HG03066 (cell line): ENCODE results near the gene LRRC4C.

Experiments
- ATAC-seq: cut with Tn5 transposase; IDR thresholded peaks from one replicate; pipeline ENCODE4 v1.9.1; 2021; ENCODE audit warnings: low read depth; ENCODE audit not compliant: unreplicated experiment

The LRRC4C gene

DNA sequence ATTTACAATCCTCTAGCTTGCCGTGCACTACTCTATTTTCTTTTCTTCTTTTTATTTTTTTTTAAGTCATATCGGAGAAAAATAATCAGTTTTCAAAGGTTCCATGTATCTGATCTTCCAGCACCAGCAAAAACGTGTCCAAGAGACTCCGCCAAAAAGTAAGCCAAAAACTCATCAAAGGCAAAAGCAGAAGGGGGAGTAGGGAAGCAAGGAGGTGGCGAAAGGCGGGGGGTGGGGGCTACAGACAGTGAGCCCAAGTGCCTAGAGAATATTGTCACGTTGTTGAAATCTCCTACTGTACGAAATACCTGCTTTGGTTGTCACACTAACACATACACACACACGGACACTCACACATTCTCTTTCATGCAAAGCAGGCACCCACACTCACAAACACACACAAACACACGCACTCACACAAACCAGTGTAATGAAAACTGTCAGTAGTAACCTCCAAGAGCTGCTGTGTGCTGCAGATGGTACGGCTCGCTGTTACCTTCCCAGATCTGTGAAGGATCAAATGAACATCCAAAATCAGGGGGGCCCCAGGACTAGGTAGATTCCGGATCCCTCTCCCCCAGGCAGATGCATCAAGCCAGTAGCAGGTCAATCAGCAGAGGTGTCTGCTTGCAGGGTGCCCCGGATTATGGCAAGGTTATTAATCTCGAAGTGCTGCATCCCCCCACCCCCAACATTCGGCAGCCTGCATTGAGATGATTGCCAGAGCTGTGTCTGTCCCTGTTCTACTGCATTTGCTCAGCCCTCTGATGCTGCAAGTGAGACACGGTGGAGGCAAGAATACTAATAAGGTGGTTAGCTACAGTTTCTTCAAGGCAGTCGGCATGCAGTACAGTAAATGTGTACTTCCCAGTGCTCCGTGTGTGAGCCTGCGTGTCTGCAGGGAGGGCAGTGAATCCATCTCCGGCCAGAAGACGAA, at the start of gene LRRC4C:
Gene LRRC4C (minus strand): TSS at position 188 of the 937 bp plus-strand sequence.
- no peak for ATAC-seq

DNA sequence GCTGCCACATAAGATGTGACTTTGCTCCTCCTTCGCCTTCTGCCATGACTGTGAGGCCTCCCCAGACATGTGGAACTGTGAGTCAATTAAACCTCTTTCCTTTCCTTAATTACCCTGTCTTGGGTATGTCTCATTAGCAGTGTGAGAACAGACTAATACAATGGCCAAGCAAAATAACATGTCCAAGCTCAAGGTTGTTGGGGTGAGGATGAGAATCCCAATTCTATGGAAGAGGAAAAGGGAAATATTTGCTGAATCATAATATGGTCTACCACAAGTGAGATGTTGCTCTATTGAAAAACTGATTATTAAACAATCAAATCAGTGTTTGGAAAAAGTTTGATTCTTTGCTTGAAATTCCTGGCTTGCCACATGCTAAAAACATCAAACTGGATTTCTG, 48.7 kb upstream of the LRRC4C start:
- no peak for ATAC-seq

DNA sequence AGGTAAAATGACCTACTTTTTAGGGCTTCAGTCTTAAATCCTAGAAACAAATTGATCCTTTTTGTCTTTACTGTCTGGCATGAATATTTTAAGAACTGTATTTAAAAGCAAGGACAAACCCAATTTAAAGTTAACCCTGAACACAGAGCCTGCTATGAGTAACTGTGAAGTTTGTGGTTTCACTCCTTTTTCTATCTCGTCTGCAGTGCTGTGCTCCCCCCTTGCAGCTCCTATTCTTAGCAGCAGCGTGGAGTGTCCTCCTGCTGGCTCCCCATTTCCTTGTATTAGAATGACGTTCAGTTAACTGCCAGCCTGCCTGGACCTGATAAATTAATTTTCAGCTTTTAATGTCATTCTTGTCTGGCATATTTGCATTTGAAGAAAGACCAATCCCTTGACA, 40.0 kb upstream of the LRRC4C start:
- no peak for ATAC-seq

DNA sequence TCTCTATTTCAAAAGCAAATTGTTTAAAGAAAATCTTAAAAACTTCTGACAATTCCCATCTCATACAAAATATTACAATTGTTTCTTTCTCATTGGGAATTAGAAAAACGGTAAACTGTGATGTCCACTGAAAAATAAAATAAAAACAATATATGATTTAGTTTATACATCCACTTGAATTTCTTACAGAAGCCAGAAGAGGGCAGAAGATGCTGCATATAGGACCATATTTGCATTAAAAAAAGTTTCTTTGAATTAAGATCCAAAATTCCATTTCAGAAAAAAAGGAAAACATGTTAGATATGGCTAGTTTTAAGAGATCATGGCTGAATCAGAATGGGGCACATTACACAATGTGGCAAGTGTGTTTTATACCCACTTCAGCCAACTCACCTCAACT, 39.3 kb upstream of the LRRC4C start:
- no peak for ATAC-seq

DNA sequence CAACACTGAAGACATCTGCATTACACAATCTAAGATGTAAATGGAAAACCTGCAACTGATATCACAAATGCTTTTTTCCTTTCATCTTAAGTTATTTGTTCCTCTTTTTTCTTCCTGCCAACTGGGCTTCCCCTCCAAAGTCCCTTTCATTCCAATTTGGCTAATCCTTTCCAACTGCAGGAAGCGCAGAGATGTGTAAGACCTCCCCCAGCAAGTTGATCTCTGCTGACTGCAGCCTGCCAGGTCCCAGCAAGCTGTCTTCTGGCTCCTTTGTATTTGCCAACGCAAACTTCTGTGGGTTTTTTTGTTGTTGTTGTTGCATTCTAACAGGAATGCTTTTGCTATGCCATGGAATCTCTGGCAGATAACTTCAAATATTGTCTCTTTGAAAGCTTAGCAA, 38.5 kb upstream of the LRRC4C start:
- ATAC-seq: no peak

DNA sequence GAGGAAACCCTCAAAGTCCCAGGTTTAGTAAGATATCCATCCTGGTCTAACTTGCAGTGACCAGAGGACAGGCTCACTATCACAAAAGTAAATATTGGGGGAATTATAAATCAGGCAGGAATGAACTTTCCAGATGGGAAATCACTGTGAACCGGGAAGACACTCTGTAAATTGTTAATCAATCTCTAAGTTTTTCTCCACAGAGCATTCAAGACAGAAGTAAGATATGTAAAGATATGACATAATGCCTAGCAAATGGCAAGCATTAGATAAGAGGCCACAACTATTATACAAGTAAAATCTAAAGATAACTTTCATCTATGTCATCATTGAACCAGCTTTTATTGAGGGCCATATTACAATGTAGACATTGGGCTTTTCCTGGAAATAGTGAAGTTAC, 35.3 kb upstream of the LRRC4C start:
- no peak for ATAC-seq

DNA sequence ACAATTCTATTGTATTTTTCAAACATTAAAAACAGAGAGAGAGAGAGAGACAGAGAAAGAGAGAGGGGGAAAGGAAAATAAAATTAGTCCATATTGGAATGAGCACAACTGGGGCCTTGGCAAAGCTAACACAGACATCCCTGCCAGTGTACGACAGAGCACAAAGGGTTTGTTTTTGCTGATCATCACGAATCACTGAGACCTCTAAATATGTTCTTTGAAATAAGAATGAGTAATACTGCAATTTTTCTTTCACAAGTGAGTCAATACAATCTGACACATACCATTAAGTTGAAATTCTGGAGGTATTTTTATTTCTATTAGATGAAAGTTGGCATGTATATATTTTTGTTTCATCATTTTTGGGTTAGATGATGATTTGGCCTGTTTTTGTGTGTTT, 27.0 kb upstream of the LRRC4C start:
- ATAC-seq: no peak

DNA sequence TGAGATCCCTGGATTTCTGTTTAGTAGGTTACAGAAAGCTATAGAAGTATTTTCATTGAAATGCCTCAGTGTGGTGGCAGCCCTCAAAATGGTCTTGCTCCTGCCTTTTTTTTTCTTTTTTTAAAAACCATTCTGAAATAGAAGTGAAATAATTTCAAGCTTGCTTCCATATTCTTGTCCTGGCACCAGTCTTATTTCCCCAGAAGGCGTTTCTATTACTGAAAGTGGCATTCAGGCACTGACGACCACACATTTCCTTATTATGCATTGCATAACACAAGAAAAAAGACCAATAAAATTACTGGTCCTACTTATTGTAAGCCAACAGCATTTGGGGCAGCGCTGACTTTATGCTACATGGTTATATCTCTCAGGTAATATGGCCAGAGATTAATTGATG, 24.5 kb upstream of the LRRC4C start:
- no peak for ATAC-seq

DNA sequence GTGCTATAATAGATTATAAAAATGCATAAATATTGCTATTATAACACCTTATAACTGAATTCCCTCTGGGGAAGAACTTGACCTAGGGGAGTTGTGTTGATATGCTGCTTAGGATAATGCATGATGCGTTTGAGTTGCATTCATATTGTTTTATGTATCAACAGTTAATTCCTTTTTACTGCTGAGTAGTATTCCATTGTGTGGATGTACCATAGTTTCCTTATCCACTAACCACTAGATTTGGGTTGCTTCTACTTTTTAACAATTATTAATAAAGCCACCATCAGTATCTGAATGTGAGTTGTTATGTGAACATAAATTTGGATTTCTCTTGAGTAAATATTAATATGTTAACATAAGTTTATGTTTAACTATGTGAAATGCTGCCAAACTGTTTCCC, 19.7 kb upstream of the LRRC4C start:
- no peak for ATAC-seq

DNA sequence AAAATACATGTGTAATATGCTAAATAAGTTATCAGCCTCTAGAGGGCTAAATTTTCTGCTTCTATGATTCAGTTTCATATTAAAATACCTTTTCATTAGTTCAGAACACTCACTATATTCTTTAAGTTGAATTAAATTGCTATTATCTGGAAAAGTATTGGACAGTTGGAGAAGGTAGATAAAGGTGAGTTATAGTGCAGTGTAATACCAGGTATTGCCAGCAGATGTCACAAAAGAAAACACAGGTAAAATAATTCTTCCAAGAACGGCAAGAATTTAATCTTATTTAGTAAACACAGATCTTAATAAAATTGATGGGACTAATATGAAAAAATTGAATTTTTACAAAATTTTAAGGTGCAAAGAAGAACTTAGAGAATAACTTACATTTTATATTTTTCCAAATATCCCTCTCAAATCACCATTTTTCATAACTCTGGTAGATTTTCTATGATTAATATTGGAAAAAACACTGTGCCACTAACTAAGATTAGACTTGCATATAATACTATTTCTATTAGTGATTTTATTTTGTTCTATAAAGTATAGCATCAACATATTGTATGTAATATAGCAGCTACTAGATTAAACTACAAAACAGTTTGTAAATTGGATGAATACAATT, 1.7 kb upstream of the LRRC4C start:
- ATAC-seq: no peak

DNA sequence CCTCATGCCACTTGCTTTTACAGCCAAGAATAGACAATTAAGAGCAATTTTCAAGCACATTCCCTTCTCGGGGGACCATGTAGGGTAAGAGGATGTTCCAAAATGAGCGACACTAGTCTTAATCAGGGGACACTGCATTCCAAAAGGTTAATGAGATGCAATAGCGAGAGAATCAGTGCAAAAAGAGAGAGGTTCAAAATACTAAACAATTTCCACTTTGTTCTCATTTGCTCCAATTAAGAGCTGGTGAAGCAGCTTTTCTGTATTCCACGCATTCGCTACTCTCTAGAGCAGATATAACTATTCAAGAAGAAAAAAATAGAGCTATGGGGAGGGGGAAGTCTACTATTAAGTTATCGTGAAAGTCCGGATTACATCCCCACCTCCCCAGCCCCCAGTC, 811 bp downstream of the LRRC4C start:
- no peak for ATAC-seq

DNA sequence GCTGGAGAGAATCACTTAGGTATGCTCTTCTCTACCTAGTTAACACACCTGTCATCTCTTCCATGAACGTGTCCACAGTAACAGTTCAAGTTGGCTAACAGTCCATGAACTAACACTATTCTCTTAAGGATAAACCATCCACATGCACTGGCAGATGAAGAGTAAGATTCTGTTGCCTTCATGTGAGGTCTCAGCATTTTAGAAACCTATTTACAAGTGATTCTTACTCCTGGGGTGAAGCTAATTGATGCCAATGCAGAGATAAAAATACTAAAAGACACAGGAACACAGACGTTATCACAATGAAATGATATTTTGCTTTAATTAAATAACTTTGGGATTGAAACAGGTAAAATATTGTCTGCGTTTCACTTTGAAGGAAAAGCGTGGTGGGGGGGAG, 1.3 kb downstream of the LRRC4C start:
- no peak for ATAC-seq

DNA sequence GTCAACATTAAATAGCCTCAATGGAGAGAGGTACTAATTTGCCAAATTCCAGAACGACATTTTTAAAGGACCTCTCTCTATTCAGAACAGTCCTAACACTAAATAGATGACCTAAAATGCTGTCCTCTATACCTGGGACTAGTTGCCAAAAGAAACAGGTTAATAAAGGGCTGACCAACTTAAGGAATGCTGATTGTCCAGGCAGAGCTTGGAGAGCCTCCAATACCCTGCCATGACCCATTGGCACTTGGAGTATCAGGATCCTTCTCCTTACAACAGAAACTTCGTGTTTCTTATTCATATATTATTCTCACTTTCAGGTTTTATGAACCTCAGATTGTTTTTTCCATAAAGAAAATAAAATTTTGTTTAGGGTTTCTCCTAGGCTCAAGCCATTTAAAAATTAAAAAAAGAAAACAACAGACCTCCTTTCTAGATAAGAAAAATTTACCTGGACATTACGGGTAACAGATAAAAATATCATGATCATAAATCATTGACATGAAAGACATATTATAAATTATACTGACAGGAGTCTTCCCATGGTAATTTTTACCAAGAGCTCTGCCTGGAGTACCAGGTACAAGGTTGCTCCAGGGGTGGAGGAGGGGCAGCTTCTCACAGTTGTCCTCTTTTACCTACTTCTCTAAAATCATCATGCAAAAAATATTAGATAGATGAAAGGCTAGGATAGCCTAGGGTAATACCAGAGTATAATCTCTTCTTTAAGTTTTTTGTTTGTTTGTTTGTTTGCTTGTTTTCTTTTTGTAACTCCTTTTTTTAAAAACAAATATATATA, 2.0 kb downstream of the LRRC4C start:
- no peak for ATAC-seq

DNA sequence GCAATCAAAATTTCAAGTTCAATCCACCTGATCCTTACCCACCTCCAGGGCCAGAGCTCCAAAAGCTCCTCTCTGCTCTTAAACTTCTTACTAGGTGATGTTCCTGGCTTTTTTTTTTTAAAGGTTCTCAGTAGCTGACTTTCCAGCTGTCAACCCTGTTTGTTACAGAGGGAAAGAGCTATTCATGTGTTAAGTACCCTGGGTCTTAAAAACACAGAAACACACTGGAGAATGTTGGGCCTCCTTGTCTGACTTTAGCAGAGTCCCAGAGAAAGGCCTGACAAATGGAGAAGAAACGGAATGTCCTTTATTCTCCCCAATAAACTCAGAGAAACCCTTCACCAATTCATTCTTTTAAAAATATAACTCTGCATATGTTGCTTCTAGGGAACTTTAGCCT, 3.2 kb downstream of the LRRC4C start:
- ATAC-seq: no peak

DNA sequence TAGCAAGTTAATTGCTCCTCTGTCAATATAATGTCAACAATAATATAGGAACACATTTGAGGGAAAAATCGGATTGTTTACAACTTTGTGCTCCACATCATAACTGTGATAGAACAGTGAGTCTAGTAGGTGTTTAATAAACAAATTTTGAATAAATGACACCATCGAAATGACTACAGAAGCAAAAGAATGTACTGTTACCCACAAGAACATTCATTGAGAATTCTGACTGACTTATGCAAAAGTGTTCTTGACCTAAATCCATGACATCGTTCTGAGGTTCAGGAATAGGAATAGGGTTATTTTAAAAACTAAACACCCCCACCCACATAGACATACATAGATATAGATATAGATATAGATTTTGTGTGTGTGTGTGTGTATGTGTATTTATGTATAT, 8.4 kb downstream of the LRRC4C start:
- no peak for ATAC-seq

DNA sequence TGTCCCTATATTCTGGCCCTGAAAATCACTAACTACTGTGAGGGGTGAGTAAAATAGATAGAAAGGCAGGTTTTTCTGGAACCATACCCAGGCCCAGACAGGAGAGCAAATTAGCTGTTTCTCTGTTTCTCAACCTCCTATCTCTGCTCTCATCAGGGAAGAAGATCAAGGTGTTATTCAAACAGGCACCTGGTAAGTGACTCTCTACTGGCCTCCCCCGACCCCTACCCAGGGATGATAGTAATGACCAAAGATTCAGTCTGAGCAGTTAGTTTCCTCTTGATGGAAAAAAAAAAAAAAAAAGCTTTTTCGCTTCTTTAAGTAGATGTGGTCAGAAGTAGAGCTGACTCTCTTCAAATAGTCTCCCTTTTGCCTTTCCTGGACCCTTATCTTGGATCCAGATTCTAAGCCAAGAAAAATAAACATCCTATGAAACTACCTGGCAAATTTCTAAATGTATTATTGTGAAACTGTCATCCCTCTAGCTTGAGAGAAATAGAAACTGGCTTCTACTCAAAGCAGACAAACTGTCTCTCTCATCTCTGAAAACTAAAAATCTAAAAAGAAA, 9.9 kb downstream of the LRRC4C start:
- no peak for ATAC-seq

DNA sequence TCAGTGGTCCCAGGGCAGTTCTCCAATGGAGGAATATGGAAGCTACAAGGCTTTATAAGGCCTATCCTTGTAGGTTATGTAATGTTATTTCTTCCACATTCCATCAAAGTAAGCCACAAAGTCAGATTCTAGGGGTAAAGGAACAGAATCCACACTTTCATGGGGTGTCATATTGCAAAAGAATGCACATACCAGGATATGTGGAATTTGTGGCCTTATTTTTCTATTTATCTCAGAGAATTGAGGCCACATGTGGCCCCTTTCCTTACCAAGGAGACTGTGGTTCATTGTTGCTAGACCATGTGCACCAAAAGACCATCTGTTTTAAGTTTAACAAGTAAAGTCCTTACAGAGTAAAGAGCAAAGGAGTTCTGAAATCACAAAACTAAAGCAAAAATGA, 12.9 kb downstream of the LRRC4C start:
- ATAC-seq: no peak

DNA sequence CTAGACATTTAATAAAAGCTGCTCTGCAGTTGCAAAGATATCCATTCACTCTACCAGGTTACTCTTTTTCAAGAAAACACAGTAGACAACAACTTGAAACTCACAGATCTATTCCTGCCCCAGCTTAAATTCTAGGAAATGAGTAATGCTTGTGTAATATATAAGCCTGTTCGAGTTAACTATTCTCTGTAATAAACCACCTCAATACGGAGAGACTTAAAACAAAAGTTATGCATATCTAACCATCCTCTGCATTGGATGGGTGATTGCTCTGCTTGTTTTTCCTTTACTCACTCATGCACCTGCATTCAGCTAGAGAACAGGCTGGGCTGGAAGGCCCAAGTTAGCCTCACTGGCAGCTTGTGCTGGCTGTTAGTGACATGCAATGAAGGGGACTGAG, 13.3 kb downstream of the LRRC4C start:
- ATAC-seq: no peak

DNA sequence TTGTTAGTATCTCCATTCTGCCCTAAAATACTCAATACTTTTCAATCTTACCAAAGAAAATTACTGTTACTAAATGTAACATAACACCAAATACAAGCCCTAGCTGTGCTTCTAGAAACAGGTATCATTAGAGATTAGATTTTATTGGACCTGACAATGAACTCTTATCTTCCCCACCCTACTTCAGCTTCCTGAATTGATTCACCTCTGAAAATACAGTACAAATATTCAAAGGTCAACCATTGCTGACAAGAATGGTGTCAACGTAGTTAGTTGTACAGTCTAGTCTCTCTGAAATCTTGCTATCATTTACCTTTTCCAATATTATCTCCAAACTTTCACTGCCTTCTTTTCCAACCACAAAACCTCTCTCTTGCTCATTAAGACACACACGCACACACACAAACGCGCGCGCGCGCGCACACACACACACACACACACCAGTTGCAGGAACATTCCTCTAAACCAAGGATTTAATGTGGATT, 22.4 kb downstream of the LRRC4C start:
- ATAC-seq: no peak

DNA sequence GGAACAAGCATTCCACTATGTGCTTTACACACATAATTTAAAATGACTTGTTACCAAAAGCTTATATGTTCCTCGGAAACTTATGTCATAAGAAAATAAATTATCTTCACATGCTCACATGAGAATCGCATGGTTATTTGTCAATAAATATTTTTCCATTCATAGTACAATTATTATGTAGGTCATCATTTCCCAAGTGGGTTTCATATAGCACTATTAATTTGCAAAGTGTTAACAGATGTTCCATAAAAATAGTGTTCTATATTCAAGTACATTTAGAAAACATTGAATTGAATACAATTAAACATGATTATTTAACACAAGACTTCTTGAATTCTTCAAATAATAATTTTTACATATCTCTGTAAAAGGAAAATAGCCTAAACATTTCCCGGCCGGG, 23.9 kb downstream of the LRRC4C start:
- ATAC-seq: no peak

DNA sequence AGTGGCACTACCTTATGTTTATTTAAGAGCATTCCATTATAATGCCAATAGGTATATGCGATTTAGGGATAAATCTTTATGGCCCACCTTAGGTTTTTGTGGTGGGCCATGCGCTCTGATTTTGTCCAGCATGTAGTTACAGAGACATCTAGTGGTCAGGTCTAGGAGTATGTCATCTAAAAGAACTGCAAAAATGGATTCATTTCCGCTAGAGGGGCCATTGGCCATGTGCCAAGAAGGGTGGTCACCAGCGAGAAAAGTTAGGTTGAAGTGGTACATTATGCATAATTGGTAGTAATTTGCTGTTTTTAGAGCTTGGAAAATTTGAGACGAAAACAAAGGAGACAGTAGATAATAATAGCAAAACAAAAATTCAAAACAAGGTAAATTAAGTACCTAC, 27.7 kb downstream of the LRRC4C start:
- ATAC-seq: no peak
